ENCODE measurements around the gene SF1. TPM values are rescaled to one million over a fixed set of nuclear protein-coding genes. Genes with fewer than 3 reads are reported as not detected.

Gene SF1
- total and polyA plus RNA-seq, 7 donors = 56.2 to 210 (median 150) TPM

- Histone ChIP-seq H3K4me1 (peaks cover 9% of the 10 kb centered on the region), H3K9me3 (no peaks in the 10 kb centered on the region), H3K27me3 (ENCODE audit: insufficient read depth in 3 of 3, low read length in 2 of 3) (no peaks in the 10 kb centered on the region), H3K4me3 (peak overlapping the region; percentile 76), H3K36me3 (ENCODE audit: insufficient read depth in 1 of 2, low read depth in 1 of 2) (peaks cover 0 to 28% of the 10 kb centered on the region in 2 donors), H3K27ac (peak overlapping the region; percentile 54)
- 44 to 50% (median 49%) methylated on average over 17 of the region's 17 CpGs for WGBS, 3 donors
- TF ChIP-seq CTCF (IDR thresholded peaks at IDR 0.05) = no peak
- no peak for DNase-seq
- peak; percentile 1 to 35 (median 4) for ATAC-seq
- intact Hi-C loops (cut with DNase I) = loop anchor here in 1 of 2 donors (1.0 kb wide), 1 partner anchor 67 kb away; the partner anchor contains the start of gene EHD1
Observed at GRCh38 chr11:64810891-64811272, 32.5 kb upstream of the SF1 start.

- H3K27ac ChIP-seq = peak within 1 kb of the TSS; percentile 54
Observed at GRCh38 chr11:64810271-64810890, 32.0 kb upstream of the SF1 start, which contains the start of gene MEN1. Gene MEN1, minus strand, starts transcription at chr11:64810551. Its CDS starts 442 bp downstream, at chr11:64810109.

GRCh38 chr11:64809781-64810241 lies 31.5 kb upstream of the SF1 start:
- no peaks in the 10 kb centered on the region for H3K9me3 ChIP-seq
- peaks cover 0 to 38% of the 10 kb centered on the region in 2 donors for H3K36me3 ChIP-seq (ENCODE audit: insufficient read depth in 1 of 2, low read depth in 1 of 2)
- H3K27me3 ChIP-seq (ENCODE audit: insufficient read depth in 3 of 3, low read length in 2 of 3) = no peaks in the 10 kb centered on the region
- DNase-seq (no peak), ATAC-seq (peak in 3 of 4 donors; percentile 1 to 31 (median 16))
- H3K4me1 ChIP-seq = peaks cover 9% of the 10 kb centered on the region
- intact Hi-C loops (cut with DNase I) = loop anchor here in 1 of 2 donors (1.0 kb wide), 1 partner anchor 68 kb away; the partner anchor contains the start of gene EHD1
- 4 to 8% (median 8%) methylated on average over 30 to 44 of the region's 44 CpGs for WGBS, 3 donors
- no peak for TF ChIP-seq CTCF (IDR thresholded peaks at IDR 0.05)
- peak overlapping the region; percentile 54 for H3K27ac ChIP-seq
- peak overlapping the region; percentile 76 for H3K4me3 ChIP-seq

More at GRCh38 chr11:64810271-64810890, 32.0 kb upstream of the SF1 start, which contains the start of gene MEN1:
- Histone ChIP-seq H3K36me3 (ENCODE audit: insufficient read depth in 1 of 2, low read depth in 1 of 2) (peaks cover 0 to 33% of the 10 kb centered on the region in 2 donors), H3K9me3 (no peaks in the 10 kb centered on the region), H3K4me1 (peaks cover 9% of the 10 kb centered on the region), H3K4me3 (peak within 1 kb of the TSS; percentile 76), H3K27me3 (ENCODE audit: insufficient read depth in 3 of 3, low read length in 2 of 3) (no peaks in the 10 kb centered on the region)
- peak; percentile 96 to 98 for DNase-seq
- no peak for TF ChIP-seq CTCF (IDR thresholded peaks at IDR 0.05)
- ATAC-seq = peak; percentile 98 to 99 (median 98)
- intact Hi-C loops (cut with DNase I) = loop anchor here in 1 of 2 donors (1.0 kb wide), 1 partner anchor 68 kb away; the partner anchor contains the start of gene EHD1
- 0% methylated on average over 42 to 46 of the region's 46 CpGs for WGBS, 3 donors

GRCh38 chr11:64805481-64805880 lies 27.1 kb upstream of the SF1 start:
- Histone ChIP-seq H3K27me3 (ENCODE audit: insufficient read depth in 3 of 3, low read length in 2 of 3) (no peaks in the 10 kb centered on the region), H3K4me1 (peaks cover 16% of the 10 kb centered on the region), H3K27ac (no peak overlapping the region), H3K4me3 (no peak overlapping the region), H3K36me3 (ENCODE audit: insufficient read depth in 1 of 2, low read depth in 1 of 2) (peaks cover 0 to 44% of the 10 kb centered on the region in 2 donors), H3K9me3 (no peaks in the 10 kb centered on the region)
- no peak for ATAC-seq
- WGBS, 3 donors = 91 to 97% (median 94%) methylated on average over 9 of the region's 9 CpGs
- no peak for TF ChIP-seq CTCF (IDR thresholded peaks at IDR 0.05)
- intact Hi-C loops (cut with DNase I) = no loop called here
- no peak for DNase-seq

Data from psoas muscle (tissue), 8 donors.